Fibroblast of lung (primary cell): ENCODE results near the gene NIPAL3.

Experiments used
- EZH2 ChIP-seq: IDR thresholded peaks from 2 replicates; pipeline ENCODE4 v1.5.1; 2012; ENCODE audit warnings: low read length, control low read depth, mild to moderate bottlenecking; ENCODE audit errors: missing control alignments
- TF ChIP-seq, protein P1 (sequence below), 2 donors: IDR thresholded peaks in 1 of 2; conservative IDR thresholded peaks in 1 of 2; 1 replicate in 1 of 2; 2 replicates in 1 of 2; pipeline ENCODE4 v1.5.1; 2011 to 2012; ENCODE audit warnings: low read length in 2 of 2, control low read depth in 1 of 2, inconsistent platforms in 1 of 2, low read depth in 1 of 2, mild to moderate bottlenecking in 1 of 2

DNA sequence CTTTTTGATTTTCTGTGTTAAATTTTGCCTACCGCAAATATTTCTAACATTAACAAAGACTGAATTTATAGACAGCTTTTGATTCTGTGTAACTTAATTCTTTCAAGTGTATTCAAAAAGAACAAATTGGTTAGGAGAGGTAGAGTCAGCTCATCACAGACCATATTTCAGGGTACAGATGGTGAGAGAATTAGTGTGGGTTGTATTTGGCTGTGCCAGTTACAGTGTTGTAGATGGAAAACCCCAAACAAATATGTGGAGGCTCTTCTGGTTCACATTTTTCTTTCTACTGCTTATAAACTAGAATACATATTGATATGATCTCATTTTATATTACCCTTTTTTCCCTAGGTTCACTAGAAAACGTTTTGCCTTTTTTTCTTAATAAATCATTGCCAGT is 98.1 kb downstream of the NIPAL3 start:
- TF ChIP-seq, protein P1, sequence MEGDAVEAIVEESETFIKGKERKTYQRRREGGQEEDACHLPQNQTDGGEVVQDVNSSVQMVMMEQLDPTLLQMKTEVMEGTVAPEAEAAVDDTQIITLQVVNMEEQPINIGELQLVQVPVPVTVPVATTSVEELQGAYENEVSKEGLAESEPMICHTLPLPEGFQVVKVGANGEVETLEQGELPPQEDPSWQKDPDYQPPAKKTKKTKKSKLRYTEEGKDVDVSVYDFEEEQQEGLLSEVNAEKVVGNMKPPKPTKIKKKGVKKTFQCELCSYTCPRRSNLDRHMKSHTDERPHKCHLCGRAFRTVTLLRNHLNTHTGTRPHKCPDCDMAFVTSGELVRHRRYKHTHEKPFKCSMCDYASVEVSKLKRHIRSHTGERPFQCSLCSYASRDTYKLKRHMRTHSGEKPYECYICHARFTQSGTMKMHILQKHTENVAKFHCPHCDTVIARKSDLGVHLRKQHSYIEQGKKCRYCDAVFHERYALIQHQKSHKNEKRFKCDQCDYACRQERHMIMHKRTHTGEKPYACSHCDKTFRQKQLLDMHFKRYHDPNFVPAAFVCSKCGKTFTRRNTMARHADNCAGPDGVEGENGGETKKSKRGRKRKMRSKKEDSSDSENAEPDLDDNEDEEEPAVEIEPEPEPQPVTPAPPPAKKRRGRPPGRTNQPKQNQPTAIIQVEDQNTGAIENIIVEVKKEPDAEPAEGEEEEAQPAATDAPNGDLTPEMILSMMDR (conservative IDR thresholded peaks at IDR 0.05 in 1 of 2, IDR thresholded peaks at IDR 0.05 in 1 of 2; ENCODE audit: low read depth in 1 of 2, low read length in 2 of 2) = no peak
- no peak for TF ChIP-seq EZH2
